GM19023 (cell line): ENCODE measurements around the gene SCAF4.

Experiments
- ATAC-seq: cut with Tn5 transposase; IDR thresholded peaks from one replicate; pipeline ENCODE4 v1.9.1; 2021; ENCODE audit warnings: mild to moderate bottlenecking, moderate library complexity; ENCODE audit not compliant: unreplicated experiment

The SCAF4 gene

DNA sequence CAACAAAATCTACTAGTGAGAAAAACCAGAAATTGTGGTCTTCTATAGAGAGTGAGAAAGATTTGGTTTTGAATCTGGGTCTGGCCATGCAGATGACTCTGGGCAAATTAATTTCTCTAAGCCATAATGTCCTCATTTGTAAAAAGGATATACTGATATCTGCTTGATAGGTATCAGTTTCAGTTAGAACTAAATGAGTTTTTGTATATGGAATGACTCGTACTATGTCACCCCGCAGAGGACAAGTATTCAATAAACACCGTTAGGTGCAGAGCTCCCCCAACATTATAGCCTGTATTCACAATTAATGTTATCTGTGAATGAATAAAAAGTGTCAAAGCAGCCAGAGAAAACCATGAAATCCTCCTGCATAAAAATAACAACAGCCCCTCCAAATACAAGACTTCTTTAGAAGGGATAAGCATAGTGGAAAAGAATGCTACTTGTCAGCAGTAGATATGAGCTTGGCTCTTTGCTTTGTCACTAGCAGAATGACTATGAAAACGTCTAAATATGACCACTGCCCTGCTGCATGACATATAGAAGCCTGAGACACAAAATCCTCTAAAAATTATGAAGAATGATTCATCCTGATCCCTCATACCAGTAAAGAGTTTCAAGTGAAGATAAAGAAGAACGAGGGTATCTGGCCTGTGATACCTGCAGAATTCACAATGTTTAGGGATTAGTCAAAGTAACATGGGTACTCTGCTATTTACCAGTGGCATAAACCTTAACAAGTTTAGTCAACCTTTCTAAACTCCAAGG is 17.8 kb downstream of the SCAF4 start:
- peak; percentile 72 for ATAC-seq

DNA sequence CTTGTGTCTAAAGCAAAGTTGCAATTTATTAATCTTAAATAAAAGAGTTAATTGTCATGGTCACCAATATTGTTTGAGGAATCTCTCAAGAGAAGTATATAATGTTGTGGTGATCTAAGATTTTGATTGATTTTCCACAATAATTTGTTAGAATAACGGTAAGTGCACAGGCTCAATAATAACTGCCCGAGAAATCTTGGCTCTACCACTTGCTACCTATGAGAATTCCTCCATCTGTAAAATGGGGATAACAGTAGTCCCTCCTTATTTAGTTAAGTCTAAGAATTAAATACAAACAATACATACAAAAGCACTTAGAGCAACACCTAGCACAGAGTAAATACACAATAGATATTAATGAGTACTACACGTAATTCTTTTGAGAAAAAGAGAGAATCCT is 18.8 kb downstream of the SCAF4 start:
- no peak for ATAC-seq

DNA sequence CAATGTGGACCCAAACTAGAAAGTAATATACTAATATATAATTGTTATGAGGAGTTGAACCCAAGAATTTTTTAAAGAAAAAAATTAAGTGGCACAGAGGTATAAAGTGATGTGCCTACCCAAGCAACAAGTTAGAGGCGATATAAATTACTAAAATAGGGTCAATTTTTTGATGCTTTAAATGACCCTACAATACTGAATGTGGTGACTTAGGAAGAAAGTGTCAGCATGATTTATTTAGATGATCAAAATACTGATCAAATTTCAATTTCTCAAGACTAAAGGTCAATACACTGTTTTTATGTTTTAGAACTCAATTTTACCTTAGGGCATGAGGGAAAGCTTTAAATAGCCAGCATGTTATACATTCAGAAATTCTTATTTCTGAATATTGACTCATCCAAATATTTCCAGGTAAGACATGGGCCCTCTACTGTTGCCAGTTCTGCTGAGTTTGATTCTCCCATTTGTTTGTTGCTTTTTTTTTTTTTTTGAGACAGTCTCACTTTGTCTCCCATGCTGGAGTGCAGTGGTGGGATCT is 20.1 kb downstream of the SCAF4 start:
- ATAC-seq = no peak

DNA sequence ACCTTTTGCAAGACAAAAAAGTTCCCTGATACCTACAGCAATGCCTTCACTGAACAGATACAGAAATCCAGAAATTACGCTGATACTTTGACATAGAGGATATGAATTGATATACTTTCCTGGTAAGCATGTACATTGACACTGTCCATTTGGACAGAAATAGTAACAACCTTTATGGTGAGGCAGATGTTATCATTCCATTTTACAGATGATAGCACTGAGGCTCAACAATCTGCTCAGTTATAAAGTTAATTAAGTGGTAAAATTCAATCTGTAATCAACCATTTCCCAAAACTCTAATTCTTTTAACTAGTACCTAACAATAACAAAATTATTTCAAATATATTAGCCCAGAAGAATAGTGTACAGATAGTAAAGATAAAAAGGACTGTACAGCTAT is 20.6 kb downstream of the SCAF4 start:
- no peak for ATAC-seq

DNA sequence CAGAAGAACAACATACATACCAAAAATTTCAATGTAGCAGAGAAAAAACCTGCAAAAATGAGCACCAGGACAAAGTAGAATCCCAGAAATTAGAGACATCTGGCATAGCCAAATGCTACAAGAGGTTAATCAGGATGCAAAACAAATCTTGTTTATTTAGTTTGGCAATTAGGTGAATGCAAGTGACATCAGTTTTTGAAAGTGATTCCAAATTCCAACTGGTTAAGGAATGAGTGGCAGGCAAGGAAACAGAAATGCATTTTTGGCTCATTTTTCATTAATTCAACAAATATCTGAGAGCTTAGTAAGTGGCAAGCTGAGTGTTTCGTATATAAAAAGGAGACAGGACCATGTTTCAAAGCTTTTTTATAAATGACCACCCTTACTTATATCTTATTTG is 21.3 kb downstream of the SCAF4 start:
- ATAC-seq = no peak

DNA sequence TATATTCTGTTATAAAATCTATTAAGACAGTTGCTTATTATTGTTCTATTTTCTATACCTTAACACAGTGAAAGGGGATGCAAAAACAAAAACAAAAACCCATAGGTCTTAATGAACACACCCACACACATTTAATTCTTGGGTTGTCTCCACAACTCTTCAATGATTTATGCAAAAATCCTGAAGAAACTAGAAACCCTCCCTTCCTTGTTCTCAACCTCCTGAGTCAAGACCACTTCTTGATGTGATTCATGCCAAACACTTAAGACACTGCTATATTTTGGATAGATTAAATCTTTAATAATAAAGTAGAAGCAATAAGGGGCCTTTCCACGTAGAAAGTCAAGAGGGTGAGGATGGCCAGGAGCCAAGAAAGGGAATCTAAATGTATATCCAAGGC is 23.4 kb downstream of the SCAF4 start:
- no peak for ATAC-seq

DNA sequence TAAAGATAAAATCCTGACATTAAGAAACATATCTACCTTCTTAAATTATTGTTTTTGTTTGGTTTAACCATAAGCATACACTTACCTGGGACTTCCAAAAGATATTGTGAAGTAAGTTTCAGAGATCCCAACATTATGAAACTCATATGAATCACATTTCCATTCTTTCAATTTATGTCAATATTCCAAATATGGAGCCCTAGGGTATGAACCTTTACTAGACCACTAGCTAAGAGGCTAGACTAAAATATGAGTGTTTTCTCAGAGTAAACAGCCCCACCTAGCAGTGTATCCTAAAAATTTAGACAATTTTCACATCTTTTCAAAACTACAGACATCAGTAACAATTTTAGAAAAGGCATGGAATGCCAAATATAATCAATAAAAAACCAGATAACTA is 24.4 kb downstream of the SCAF4 start:
- no peak for ATAC-seq

DNA sequence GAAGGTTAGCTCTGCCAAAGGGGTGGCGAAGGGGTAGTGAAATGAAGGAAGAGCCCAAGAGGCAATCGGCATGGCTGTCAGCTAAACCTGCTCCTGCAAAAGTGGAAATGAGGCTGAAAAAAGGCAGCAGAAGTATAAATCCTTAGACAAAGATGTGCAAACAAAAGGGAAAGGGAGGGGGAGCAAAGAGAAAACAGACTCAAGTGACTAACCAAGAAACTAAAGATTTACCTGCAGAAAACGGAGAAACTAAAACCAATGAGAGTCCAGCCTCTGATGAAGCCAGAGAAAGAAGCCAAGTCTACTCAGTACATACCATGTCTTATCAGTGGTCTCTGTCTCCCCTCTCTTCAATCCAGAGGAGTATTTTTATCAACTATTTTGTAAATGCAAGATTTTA is 25.4 kb downstream of the SCAF4 start:
- ATAC-seq = no peak

DNA sequence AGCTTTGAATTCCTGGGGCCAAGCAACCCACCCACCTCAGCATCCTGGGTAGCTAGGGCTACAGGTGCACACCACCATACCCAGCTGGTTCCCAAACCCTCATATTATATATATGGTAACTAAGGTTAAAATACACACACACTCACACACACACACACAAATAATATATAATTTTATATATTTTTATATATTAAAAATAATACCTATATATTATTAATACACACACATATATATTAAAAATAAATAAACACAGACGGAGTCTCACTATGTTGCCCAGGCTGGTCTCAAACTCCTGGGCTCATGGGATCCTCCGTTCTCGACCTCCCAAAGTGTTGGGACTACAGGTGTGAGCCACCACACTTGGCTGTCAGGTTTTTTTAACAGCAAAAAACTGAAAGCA is 31.9 kb downstream of the SCAF4 start:
- no peak for ATAC-seq

DNA sequence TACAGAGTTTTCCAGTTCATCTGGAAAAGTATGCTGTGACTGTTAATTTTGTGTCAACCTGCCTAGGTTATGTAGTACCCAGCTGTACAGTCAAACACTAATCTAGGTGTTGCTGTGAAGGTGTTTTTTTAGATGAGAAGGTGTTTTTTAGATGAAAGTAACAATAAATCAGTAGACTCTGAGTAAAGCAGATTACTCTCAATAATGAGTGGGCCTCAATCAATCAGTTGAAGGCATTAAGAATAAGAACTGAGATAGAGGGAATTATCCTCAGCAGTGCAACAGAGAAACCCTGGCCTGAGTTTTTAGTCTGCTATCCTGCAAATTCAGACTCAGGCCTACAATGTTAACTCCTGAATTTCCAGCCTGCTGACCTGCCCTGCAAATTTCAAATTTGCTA is 33.5 kb downstream of the SCAF4 start:
- no peak for ATAC-seq

DNA sequence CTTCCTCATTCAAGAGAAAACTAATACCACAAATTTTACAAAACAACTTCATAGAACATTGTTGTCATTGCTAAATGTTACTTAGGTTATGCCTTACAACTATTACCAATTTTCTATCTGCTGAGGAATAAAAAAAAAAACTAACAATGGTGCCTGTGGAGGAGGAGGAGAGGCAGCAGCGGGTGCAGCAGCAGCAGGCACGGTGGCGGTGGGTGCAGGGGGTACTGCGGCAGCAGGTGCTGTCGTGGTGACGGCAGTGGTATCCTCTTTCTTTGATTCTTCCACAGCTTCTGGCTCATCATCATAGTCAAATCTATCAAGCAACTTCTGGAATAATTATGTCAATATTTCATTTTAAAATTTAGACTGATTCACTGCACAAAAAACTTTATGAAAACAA is 35.5 kb downstream of the SCAF4 start:
- no peak for ATAC-seq

DNA sequence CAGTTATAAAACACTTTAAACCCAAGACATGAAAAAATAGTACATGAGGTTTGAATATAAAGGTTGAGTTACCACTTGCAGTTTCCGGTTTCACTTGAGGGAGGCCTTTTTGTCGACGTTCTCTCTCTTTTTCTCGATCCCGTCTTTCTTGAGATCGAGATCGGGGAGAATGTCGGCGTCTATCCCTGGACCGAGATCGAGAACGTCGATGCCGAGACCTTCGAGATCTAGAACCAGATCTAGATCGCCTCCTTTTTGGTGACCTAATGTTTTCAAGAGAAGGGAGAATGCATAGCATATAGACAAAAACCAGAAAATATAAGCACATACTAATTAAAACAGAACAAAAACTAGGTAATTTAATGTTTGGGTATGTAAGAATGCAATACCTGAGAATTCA is 38.7 kb downstream of the SCAF4 start:
- ATAC-seq = no peak

DNA sequence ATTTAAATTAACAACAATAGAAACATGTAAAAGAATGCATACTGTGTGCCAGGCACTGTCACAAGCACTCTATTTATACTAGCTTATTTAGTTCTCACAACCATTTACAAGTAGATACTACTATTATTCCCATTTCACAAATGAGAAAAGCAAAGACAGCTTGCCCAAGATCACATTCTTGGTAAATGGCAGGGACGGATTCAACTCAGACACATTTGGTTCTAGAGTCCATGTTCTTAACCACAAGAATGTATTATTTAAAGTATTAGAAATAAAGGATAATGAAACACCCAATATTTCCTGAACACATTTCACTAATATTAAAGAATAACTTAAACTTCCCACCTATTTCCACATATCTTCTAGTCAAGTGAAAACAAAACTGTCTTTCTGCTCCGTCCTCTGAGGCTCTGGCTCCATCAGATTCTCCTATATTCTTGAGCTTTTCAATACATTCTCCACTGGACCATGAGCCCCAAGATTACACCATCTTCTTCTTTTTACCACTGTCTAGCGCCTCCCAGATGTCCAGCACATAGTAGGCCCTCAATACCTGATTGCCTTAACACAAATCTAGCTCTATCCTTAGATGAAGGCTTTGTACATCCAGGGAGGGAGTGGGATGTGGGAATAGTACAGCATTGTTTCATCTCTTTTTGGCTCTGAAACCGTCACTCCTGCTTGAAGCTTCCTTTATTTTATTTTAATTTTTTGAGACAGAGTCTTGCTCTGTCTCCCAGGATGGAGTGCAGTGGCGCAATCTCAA is 43.1 kb downstream of the SCAF4 start:
- ATAC-seq = no peak

DNA sequence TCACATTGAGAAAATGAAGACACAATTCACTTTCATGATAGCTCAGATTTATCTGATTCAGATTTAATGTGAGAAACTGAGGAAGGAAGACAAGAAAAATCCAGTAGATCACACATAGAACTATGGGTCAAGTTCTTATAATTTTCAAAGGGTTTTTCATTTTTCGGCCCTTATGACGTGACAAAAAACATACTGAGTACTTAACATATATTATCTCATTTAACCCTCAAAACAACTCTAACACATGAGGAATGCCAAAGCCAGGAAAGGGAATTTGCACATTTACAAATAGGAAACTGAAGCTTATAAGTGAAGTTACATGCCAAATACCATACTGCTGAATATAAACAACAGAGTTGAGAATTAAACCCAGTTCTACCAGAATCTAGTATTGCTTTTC is 44.8 kb downstream of the SCAF4 start:
- no peak for ATAC-seq

DNA sequence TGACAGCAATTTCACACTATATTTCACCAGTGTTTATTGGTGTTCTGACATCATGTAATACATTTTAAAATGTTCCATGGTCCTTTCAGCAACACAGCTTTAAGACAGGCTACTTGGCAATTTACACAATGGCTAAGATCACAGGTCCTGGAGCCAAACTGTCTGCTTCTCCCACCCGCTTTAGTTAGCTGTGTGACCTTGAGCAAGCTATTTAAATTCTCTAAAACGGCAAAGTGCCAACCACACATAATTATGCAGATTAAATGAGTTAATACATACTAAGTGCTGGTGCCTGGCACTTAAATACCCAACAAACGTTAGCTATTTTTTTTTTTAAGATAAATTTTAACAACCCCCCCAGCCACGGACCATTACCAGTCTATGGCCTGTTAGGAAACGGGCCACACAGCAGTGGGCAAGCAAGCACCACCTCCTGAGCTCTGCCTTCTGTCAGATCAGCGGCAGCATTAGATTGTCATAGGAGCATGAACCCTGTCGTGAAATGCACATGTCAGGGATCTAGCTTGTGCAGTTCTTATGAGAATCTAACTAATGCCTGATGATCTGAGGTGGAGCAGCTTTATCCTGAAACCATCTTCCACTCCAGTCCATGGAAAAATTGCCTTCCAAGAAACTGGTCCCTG is 45.5 kb downstream of the SCAF4 start:
- no peak for ATAC-seq

DNA sequence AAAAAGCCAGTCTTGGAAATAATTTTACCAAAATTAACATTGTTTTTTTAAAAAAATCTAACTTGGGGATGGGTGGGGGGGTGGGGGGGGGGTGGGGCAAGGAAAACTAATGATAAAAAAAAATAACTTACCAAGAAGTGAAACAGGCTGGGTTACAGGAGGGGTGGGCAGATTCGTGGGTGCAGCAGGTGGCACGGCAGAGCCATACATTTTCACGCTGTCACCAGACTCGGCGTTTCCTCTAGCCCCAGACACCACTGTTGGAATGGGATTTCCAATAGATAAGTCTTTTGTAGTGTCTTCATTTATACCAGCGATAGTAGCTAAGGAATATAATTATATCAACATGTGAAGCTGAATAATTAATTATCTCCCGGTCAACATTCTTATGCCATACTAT is 47.0 kb downstream of the SCAF4 start:
- no peak for ATAC-seq

DNA sequence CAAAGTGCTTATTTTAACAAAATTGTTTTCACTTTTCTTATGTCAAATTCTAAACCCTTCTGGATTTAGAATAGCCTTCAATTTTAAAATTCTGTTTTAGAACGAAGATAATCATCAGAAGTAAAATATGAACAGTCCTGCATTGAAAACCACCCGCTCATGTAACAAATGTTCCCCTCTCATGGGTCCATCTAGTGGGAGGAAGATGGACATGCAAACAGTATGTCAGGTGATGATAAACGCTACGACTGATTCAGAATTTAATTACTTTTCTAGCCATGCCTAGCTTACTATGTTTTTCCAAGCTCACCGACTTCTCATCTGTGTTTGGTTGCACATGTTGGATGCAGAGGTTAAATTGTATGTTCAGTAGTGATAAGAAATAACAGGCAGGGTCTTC is 48.9 kb downstream of the SCAF4 start:
- ATAC-seq = no peak

DNA sequence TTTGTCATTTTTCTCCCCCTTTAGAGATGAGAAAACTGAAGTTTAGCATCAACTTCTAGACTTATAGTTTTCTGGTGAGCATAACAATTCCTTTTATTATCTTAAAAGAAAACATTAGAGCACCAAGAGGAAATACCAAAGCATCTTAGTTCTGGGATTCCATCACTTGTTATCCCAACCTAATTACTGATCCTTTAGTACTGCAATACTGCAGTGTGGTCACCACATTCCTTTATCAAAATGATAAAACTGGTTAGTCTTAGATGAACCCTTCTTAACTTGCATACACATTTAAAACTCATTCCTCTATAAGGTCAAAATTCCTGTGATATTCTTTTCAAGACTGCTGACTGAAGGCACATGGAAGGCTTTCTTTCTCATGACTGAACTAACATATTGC is 49.3 kb downstream of the SCAF4 start:
- ATAC-seq = no peak

DNA sequence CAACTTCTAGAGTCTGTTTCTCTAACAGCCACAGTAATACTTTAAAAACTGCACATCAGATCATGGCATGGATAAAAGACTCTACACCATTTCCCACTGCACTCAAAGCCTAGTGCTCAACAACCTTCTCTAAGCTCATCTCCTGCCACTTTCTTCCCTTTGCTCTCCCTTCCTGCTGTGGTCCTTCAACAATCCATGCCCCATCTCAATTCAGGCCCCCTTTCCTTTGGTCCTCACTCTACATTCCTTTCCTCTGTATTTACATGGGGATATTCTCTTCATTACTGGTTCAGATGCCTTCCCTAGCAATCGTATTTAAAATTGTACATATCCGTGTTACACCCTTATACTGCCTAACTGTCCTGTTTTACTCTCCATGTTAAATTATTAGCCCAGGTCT is 53.4 kb downstream of the SCAF4 start:
- ATAC-seq = no peak

DNA sequence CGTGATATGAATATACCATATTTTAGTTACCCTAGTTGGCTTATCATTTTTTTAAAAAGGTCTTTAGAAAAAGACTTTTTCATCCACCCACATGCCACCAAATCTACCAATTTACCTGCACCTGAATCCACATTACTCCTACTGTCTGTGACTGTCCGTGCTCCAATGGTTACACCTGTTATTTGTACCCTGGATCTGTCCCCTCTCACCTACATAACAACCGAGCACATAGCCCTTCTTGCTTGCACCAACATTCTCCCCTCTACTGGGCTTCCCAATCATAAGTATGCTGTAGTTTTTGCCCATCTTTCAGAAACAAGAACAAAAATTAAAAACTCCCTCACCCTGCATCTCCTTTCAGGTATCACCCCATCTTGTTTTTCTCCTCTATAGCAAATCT is 54.9 kb downstream of the SCAF4 start:
- ATAC-seq = no peak

DNA sequence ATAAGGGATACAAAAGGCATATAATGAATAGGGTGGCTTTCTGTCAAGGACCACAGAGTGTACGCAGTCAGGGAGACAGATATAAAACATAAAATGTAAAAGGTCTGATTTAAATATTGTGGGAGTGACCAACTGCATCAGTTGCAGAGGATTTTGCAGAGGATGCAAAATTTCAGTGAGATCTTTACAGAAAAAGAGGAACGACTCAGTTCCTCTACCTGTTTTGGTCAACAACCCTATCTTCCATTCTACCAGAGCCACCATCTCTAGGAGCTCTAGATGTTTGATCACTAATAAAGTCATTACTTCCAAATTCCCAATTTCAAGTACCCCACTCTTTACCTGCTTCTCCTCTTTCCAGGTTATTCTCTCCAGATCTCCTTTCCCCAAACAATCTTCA is 56.0 kb downstream of the SCAF4 start:
- ATAC-seq = no peak

DNA sequence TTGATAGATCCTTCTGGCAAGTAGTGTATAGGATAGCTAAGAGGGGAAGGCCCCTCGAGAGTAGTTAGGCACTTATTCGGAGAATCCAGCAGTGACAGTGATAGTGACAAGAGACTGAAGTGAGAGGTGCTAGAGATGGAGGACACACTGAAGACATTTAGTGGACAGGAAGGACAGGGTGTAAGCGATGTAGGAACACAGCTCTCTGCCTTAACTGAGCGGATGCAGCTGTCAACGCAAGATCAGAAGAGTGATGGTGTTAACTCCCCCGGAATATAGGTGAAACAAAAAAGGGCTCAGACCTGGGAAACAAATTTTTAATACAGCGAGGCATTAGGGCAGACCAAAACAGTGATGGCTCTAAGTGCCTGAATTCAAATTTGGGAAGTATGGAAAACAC is 56.6 kb downstream of the SCAF4 start:
- no peak for ATAC-seq
